ENCODE data around the gene CARD19.

DNA sequence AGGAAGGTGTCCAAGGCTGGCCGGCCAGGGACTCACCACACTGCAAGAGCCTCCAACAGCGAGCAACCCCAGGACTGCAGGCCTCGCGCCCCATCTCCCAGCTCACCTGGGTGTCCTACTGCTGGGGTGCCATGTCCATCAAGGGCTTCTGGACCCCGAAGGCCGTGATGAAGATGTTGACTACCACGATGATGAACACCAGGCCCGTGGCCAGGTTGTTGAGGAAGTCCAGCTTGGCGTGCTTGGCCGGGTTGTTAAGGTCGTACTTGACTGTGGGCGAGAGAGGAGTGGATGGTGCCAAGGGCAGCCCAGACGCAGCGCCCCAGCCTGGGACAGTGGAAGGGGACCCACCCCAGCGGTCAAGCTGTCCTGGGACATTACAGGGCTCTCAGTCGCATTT is 28.8 kb downstream of the CARD19 start:
- TF ChIP-seq, protein P1, sequence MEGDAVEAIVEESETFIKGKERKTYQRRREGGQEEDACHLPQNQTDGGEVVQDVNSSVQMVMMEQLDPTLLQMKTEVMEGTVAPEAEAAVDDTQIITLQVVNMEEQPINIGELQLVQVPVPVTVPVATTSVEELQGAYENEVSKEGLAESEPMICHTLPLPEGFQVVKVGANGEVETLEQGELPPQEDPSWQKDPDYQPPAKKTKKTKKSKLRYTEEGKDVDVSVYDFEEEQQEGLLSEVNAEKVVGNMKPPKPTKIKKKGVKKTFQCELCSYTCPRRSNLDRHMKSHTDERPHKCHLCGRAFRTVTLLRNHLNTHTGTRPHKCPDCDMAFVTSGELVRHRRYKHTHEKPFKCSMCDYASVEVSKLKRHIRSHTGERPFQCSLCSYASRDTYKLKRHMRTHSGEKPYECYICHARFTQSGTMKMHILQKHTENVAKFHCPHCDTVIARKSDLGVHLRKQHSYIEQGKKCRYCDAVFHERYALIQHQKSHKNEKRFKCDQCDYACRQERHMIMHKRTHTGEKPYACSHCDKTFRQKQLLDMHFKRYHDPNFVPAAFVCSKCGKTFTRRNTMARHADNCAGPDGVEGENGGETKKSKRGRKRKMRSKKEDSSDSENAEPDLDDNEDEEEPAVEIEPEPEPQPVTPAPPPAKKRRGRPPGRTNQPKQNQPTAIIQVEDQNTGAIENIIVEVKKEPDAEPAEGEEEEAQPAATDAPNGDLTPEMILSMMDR (IDR thresholded peaks at IDR 0.05): no peak
- TF ChIP-seq POLR2AphosphoS5 (IDR thresholded peaks at IDR 0.05; ENCODE audit: insufficient read depth in 1 of 2, low read depth in 1 of 2) (no peak), POLR2A (IDR thresholded peaks at IDR 0.05) (no peak)
